IgD-negative memory B cell (primary cell): ENCODE measurements around the gene MFNG. TPM values are rescaled to one million over a fixed set of nuclear protein-coding genes. Genes with fewer than 3 reads are reported as not detected.
"Not testable (repeated sequence)": the region's sequence is repeated elsewhere in the genome, so short reads cannot be mapped to it uniquely, and the experiment has no call there.

Source experiments
- H3K27ac Mint-ChIP-seq, 3 donors: one replicate each; pipeline ENCODE4 v1.8.0; 2020 to 2022; ENCODE audit warnings: mild to moderate bottlenecking in 3 of 3, mixed read lengths in 3 of 3, moderate library complexity in 1 of 3
- H3K27me3 Mint-ChIP-seq: one replicate; pipeline ENCODE4 v1.8.0; 2021; ENCODE audit warnings: mixed read lengths
- H3K36me3 Mint-ChIP-seq: one replicate; pipeline ENCODE4 v1.8.0; 2020; ENCODE audit warnings: mild to moderate bottlenecking, mixed read lengths
- H3K4me1 Mint-ChIP-seq, 3 donors: one replicate each; pipeline ENCODE4 v1.8.0; 2020 to 2022; ENCODE audit warnings: mixed read lengths in 3 of 3, mild to moderate bottlenecking in 1 of 3
- H3K4me3 Mint-ChIP-seq, 4 donors: one replicate each; pipeline ENCODE4 v1.8.0; 2020 to 2022; ENCODE audit warnings: mild to moderate bottlenecking in 4 of 4, mixed read lengths in 4 of 4, moderate library complexity in 3 of 4
- H3K9me3 Mint-ChIP-seq, 3 donors: one replicate each; pipeline ENCODE4 v1.8.0; 2020 to 2021; ENCODE audit warnings: mixed read lengths in 3 of 3, mild to moderate bottlenecking in 1 of 3
- polyA plus RNA-seq: library from polyadenylated mRNA; unstranded; fragments of 300-500 nt; fragmentation: Illumina TruSeq; gene quantifications from one replicate; pipeline ENCODE4 v1.2.3, GENCODE V29; 2021

MFNG gene
- polyA plus RNA-seq = 212 TPM

- peaks cover 4% of the 10 kb centered on the region for H3K36me3 Mint-ChIP-seq
- peak within 1 kb of the TSS; percentile 95 to 100 (median 98) for H3K4me3 Mint-ChIP-seq
- H3K4me1 Mint-ChIP-seq = peaks cover 26 to 31% (median 31%) of the 10 kb centered on the region in 3 donors
- H3K9me3 Mint-ChIP-seq = no peaks in the 10 kb centered on the region
- peak within 1 kb of the TSS; percentile 97 to 100 (median 99) for H3K27ac Mint-ChIP-seq
- no peaks in the 10 kb centered on the region for H3K27me3 Mint-ChIP-seq
These were observed at the start of gene MFNG for GRCh38 chr22:37486224-37486845. Gene MFNG (minus strand): TSS chr22:37486384. CDS start chr22:37486177, 207 bp downstream.

GRCh38 chr22:37535159-37535558 is 49.0 kb upstream of the MFNG start:
- Mint-ChIP-seq H3K9me3 (no peaks in the 10 kb centered on the region), H3K4me3 (no peak overlapping the region), H3K4me1 (peaks cover 5 to 13% (median 12%) of the 10 kb centered on the region in 3 donors), H3K27ac (no peak overlapping the region), H3K27me3 (peaks cover 6% of the 10 kb centered on the region), H3K36me3 (peaks cover 2% of the 10 kb centered on the region)

- H3K27ac Mint-ChIP-seq = no peak overlapping the region
- no peaks in the 10 kb centered on the region for H3K9me3 Mint-ChIP-seq
- peaks cover 12% of the 10 kb centered on the region for H3K27me3 Mint-ChIP-seq
- peaks cover 5 to 14% (median 13%) of the 10 kb centered on the region in 3 donors for H3K4me1 Mint-ChIP-seq
- peaks cover 2% of the 10 kb centered on the region for H3K36me3 Mint-ChIP-seq
- H3K4me3 Mint-ChIP-seq = no peak overlapping the region
These were observed 48.3 kb upstream of the MFNG start for GRCh38 chr22:37534445-37534844.

GRCh38 chr22:37533995-37534394 is 47.8 kb upstream of the MFNG start:
- H3K27ac Mint-ChIP-seq = no peak overlapping the region

DNA sequence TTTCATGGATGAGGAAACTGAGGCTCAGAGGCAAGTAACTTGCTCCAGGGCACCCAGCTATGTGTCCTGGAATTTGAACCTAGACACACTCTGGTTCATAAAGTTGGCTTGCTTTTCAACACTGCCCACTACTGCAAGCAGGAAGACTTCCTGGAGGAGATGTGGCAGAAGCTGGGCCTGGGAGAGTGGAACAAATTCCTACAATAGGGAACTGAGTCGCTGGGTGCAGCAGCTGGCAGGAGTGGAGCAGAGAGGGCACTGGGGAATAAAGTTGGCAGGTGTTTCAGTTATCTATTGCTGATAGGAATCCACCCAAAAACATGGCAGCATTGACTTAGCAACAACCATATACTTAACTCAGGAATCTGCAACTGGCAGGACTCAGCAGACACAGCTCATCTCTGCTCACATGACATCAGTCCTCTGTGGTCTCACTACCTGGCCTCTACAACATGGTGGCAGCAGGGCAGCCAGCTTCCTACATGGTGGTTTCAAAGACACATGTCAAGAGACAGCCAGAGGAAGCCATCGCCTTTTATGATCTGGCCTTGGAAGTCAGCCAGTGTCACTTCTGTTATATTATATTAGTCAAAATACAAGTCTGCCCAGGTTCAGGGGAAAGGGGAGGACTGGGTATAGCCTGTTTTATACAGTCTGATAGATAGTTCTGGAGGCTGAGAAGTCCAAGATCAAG is 43.6 kb upstream of the MFNG start:
- Mint-ChIP-seq H3K4me3 (no peak overlapping the region), H3K36me3 (peaks cover 2% of the 10 kb centered on the region), H3K27me3 (peaks cover 12% of the 10 kb centered on the region), H3K9me3 (no peaks in the 10 kb centered on the region), H3K4me1 (peaks cover 0 to 2% (median 2%) of the 10 kb centered on the region in 3 donors), H3K27ac (no peak overlapping the region)

More at GRCh38 chr22:37533995-37534394, 47.8 kb upstream of the MFNG start:
- Mint-ChIP-seq H3K4me3 (no peak overlapping the region), H3K27me3 (peaks cover 12% of the 10 kb centered on the region), H3K9me3 (no peaks in the 10 kb centered on the region), H3K36me3 (peaks cover 2% of the 10 kb centered on the region), H3K4me1 (peaks cover 5 to 14% (median 11%) of the 10 kb centered on the region in 3 donors)

GRCh38 chr22:37527952-37528351 is 41.8 kb upstream of the MFNG start:
- not testable (repeated sequence) for H3K36me3 Mint-ChIP-seq, H3K9me3 Mint-ChIP-seq, H3K4me1 Mint-ChIP-seq, H3K4me3 Mint-ChIP-seq, H3K27ac Mint-ChIP-seq
- H3K27me3 Mint-ChIP-seq = peaks cover 15% of the 10 kb centered on the region

DNA sequence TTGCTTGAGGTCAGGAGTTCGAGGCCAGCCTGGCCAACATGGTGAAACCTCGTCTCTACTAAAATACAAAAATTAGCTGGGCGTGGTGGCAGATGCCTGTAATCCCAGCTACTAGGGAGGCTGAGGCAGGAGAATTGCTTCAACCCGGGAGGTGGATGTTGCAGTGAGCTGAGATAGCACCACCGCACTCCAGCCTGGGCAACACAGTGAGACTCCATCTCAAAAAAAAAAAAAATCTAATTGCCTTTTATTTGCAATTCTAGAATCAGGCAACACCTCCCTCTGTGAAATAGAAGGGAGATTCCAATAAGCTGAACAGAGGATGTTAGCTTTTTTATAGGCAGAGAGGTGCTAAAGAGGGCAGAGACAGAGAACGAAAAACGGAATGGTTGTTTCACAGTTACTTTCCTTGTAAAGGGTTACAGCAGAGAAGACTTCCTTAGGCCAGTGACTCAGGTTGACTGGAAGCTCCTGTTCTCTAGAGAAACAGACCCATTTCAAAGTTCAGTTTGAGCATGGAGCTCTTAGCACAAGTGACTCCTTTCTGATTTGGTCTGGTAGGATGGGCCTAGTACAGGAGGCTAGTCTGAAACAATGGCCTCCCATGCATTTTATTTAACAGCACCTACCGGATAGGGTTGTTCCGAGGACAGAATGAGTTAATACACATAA is 41.0 kb upstream of the MFNG start:
- not testable (repeated sequence) for H3K9me3 Mint-ChIP-seq, H3K36me3 Mint-ChIP-seq, H3K4me1 Mint-ChIP-seq, H3K27ac Mint-ChIP-seq, H3K4me3 Mint-ChIP-seq
- peaks cover 22% of the 10 kb centered on the region for H3K27me3 Mint-ChIP-seq

- Mint-ChIP-seq H3K27ac (no peak overlapping the region), H3K4me3 (no peak overlapping the region), H3K36me3 (peaks cover 2% of the 10 kb centered on the region), H3K9me3 (no peaks in the 10 kb centered on the region), H3K27me3 (peaks cover 21% of the 10 kb centered on the region), H3K4me1 (peaks cover 0 to 2% (median 0%) of the 10 kb centered on the region in 3 donors)
These were observed 40.2 kb upstream of the MFNG start for GRCh38 chr22:37526376-37526775.

DNA sequence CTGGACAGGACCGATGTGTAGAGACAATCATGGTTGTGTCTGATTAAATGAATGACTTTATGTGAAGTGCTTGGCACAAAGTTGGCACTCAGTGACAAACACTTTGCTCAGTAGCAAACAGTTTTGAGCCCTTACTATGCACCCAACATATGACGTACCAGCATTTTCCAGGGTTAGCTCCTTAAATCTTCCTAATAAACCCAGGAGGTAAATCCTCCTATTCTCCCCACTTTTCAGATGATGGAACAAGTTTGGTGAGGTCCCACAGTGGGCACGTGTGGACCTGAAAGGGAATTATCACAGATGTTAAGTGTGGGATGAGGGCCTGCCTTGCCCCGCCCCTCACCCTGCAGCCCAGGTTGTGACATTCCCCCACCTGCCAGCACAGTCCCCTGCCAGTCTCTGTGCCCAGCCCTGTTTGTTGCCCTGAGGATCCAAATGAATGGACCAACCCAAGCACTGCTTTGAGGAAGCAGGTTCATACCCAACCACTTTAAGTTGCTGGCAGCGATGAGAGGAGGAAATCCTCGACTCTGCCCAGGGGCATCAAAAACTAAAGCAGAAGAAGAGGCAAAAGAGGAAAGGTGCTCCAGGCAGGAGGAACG is 39.7 kb upstream of the MFNG start:
- H3K4me1 Mint-ChIP-seq = peaks cover 0 to 4% (median 0%) of the 10 kb centered on the region in 3 donors
- H3K27ac Mint-ChIP-seq = no peak overlapping the region
- no peaks in the 10 kb centered on the region for H3K9me3 Mint-ChIP-seq
- peaks cover 26% of the 10 kb centered on the region for H3K27me3 Mint-ChIP-seq
- H3K36me3 Mint-ChIP-seq = peaks cover 2% of the 10 kb centered on the region
- H3K4me3 Mint-ChIP-seq = no peak overlapping the region

- Mint-ChIP-seq H3K27ac (no peak overlapping the region), H3K36me3 (no peaks in the 10 kb centered on the region), H3K4me3 (no peak overlapping the region), H3K9me3 (no peaks in the 10 kb centered on the region), H3K27me3 (peaks cover 29% of the 10 kb centered on the region), H3K4me1 (peaks cover 0 to 5% (median 0%) of the 10 kb centered on the region in 3 donors)
These were observed 39.0 kb upstream of the MFNG start for GRCh38 chr22:37525073-37525745.

DNA sequence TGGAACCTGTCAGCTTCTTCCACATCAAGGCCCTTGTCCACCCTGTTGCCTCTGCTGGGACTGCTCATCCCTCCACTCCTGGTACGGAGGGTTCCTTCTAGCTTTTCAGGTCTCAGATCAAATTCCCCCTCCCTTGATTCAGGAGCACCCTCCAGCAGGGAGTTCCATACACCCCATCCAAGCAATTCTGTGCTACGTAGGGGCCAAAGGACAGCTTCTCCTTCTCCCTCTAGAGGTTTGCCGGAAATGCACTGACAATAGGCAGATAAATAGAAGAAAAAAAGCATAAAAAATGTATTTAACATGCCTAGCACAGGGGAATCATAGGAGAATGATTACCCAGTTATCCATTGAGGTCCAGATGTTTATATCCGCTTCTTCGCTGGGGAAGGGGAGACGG is 36.3 kb upstream of the MFNG start:
- H3K36me3 Mint-ChIP-seq = no peaks in the 10 kb centered on the region
- peak overlapping the region in 1 of 4 donors; percentile 52 for H3K4me3 Mint-ChIP-seq
- peaks cover 0 to 9% (median 4%) of the 10 kb centered on the region in 3 donors for H3K4me1 Mint-ChIP-seq
- no peak overlapping the region for H3K27ac Mint-ChIP-seq
- H3K27me3 Mint-ChIP-seq = peaks cover 34% of the 10 kb centered on the region
- no peaks in the 10 kb centered on the region for H3K9me3 Mint-ChIP-seq

DNA sequence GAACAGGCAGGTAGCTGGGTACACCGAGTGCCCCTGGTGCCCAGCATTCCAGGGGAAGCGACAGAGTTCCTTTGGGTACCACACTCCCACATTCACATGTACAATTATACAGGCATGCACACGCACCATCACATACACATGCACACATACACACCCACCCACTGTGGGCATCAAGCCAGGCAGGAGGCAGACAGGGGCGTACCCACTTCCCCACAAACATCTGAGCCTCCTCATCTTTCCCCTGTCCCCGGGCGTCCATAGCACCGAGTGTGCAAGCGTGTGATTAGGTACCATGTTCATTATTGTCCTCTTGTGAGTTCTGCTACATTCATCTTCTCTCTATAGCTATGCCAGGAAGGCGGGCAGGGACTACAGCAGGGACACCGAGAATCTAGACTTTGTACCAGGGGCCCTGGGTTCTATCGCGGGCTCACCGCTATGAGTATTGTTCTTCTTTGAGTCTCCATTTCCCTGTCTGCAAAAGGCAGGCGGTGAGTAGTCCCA is 35.1 kb upstream of the MFNG start:
- peaks cover 0 to 9% (median 4%) of the 10 kb centered on the region in 3 donors for H3K4me1 Mint-ChIP-seq
- H3K4me3 Mint-ChIP-seq = peak overlapping the region in 1 of 4 donors; percentile 6
- peaks cover 0 to 1% (median 0%) of the 10 kb centered on the region in 3 donors for H3K9me3 Mint-ChIP-seq
- H3K27ac Mint-ChIP-seq = peak overlapping the region in 1 of 3 donors; percentile 31
- H3K36me3 Mint-ChIP-seq = no peaks in the 10 kb centered on the region
- peaks cover 34% of the 10 kb centered on the region for H3K27me3 Mint-ChIP-seq

- peak overlapping the region in 2 of 4 donors; percentile 6 to 16 for H3K4me3 Mint-ChIP-seq
These were observed 34.6 kb upstream of the MFNG start for GRCh38 chr22:37520776-37521191.

More at GRCh38 chr22:37520776-37521191, 34.6 kb upstream of the MFNG start:
- Mint-ChIP-seq H3K36me3 (no peaks in the 10 kb centered on the region), H3K27me3 (peaks cover 35% of the 10 kb centered on the region), H3K27ac (no peak overlapping the region), H3K9me3 (peaks cover 0 to 1% (median 0%) of the 10 kb centered on the region in 3 donors), H3K4me1 (peaks cover 0 to 9% (median 4%) of the 10 kb centered on the region in 3 donors)
